ENCODE data around the gene HNMT. TPM values are rescaled to one million over a fixed set of nuclear protein-coding genes. Genes with fewer than 3 reads are reported as not detected.

HNMT gene
- total and polyA plus RNA-seq, 2 of the 13 experiments (the other 11 are each of a cell fraction or from before 2014, with no cell fraction given), result 279 to 309 TPM

DNA sequence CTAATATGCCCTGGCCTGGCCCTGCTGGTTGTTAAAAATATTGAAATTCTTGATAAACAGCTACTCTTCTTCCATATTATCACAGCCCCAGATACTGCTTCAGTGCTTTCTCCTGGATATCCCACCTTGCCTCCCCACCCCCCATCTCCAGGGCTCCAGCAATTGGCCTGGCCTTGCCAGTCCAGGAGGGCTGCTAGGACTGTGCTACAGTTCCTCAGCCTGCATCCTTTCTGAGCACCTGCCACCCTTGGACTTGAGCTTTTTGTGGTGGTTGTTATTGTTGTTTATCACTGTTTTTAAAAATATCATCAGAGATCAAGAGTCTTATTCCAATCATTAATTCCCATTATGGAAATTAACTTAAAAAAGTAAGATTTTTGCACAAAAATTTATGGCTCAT, 13.5 kb downstream of the HNMT start:
- Histone ChIP-seq H3K9me3 (ENCODE audit: low read length) (no peaks in the 10 kb centered on the region), H3K9ac (ENCODE audit: insufficient read depth, low read depth, low read length) (no peak overlapping the region), H4K20me1 (ENCODE audit: insufficient read depth, low read length) (peaks cover 39% of the 10 kb centered on the region; the same call in 1 of the 2 replicates), H3K27ac (ENCODE audit: extremely low read length, insufficient read depth, low read length) (no peak overlapping the region), H3K79me2 (ENCODE audit: insufficient read depth, low read length) (peaks cover 85% of the 10 kb centered on the region), H3K4me1 (ENCODE audit: insufficient read depth, low read length) (peaks cover 74% of the 10 kb centered on the region), H3K4me3 (replicated peaks in 1 of 3; ENCODE audit: insufficient read depth in 1 of 3, low read depth in 2 of 3, low read length in 3 of 3) (no peak overlapping the region), H3K4me2 (ENCODE audit: low read depth, low read length) (no peak overlapping the region; the same call in 1 of the 2 replicates), H3K36me3 (replicated peaks in 1 of 2; ENCODE audit: control insufficient read depth in 1 of 2, insufficient read depth in 2 of 2, low read length in 2 of 2) (peaks cover 12 to 64% of the 10 kb centered on the region in 2 experiments), H3K27me3 (ENCODE audit: control insufficient read depth in 1 of 2, insufficient read depth in 2 of 2, low read length in 2 of 2) (no peaks in the 10 kb centered on the region), H2AFZ (ENCODE audit: low read length) (no peak overlapping the region)
- in situ Hi-C loops (cut with HindIII; ENCODE audit: extremely low pct_ligation_motif_present, low pct_unique_long_range_greater_than_20kb), result no loop called here
- ChIA-PET POLR2A (interaction anchor here (1.6 to 6.2 kb wide), 2 partner anchors 9 to 13 kb away, joined by 8 to 145 read pairs; partner anchors contain the start of gene HNMT), CTCF (ENCODE audit: low intra/inter-chr PET ratio, low total read pairs) (no interaction called here)
- FAIRE-seq, result no peak
- peak; percentile 30 for ATAC-seq
- BruUV-seq (replicated peaks), result no TSS peak
- no peak for DNase-seq (ENCODE audit: low spot score)
- intact Hi-C loops (cut with micrococcal nuclease; ENCODE audit: unreplicated experiment), result no loop called here
- TF ChIP-seq RAD21 (CRISPR knock-in tag; IDR thresholded peaks at IDR 0.05), result no peak
- TF ChIP-seq, protein P1, sequence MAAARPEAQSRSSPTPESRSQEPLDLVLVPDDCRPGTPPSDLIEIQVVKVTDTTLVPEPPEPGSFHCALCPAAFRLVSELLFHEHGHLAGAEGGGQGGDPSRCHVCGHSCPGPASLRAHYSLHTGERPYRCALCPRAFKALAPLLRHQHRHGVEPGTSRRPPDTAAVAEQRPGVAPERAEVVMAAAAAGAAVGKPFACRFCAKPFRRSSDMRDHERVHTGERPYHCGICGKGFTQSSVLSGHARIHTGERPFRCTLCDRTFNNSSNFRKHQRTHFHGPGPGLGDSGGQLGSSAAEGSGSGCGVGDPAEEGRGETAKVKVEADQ (CRISPR knock-in tag; IDR thresholded peaks at IDR 0.05; ENCODE audit: borderline replicate concordance), result no peak
- TF ChIP-seq RBM22 (optimal IDR thresholded peaks at IDR 0.05; ENCODE audit: low read length), result peak; percentile 85
- TF ChIP-seq KLF16 (CRISPR knock-in tag; IDR thresholded peaks at IDR 0.05), result 0 out of 4 replicates have a peak, but pooled peaks of 1 of the 2 experiments have one; percentile 33
- TF ChIP-seq, protein P2, sequence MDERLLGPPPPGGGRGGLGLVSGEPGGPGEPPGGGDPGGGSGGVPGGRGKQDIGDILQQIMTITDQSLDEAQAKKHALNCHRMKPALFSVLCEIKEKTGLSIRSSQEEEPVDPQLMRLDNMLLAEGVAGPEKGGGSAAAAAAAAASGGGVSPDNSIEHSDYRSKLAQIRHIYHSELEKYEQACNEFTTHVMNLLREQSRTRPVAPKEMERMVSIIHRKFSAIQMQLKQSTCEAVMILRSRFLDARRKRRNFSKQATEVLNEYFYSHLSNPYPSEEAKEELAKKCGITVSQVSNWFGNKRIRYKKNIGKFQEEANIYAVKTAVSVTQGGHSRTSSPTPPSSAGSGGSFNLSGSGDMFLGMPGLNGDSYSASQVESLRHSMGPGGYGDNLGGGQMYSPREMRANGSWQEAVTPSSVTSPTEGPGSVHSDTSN (CRISPR knock-in tag; IDR thresholded peaks at IDR 0.05), result no peak
- 0 out of 2 replicates have a peak, but pooled peaks have one; percentile 59 for TF ChIP-seq PAF1 (CRISPR knock-in tag; IDR thresholded peaks at IDR 0.05)
- no peak for TF ChIP-seq FOXO1 (CRISPR knock-in tag; IDR thresholded peaks at IDR 0.05)
- TF ChIP-seq ETV6 (CRISPR knock-in tag; conservative IDR thresholded peaks at IDR 0.05), result no peak
- 0 out of 2 replicates have a peak, but pooled peaks have one; percentile 35 for TF ChIP-seq POLR2G (IDR thresholded peaks at IDR 0.05; ENCODE audit: low read depth, low read length)
- no peak for TF ChIP-seq ZSCAN30 (CRISPR knock-in tag; IDR thresholded peaks at IDR 0.05)

Measured in HepG2 (cell line).